COR-L47 (cell line): ENCODE data around the gene ADAM19.

Source experiments
- DNase-seq: peaks from one replicate; lab custom pipeline; 2025; lab: John Stamatoyannopoulos, UW

ADAM19 gene

GRCh38 chr5:157575381-157576020 lies at the start of gene ADAM19:
ADAM19 (minus strand) TSS chr5:157575775; CDS start chr5:157575696, 79 bp downstream.
- no peak for DNase-seq

- no peak for DNase-seq
These were observed 48.6 kb upstream of the ADAM19 start for GRCh38 chr5:157624144-157624543.

- DNase-seq: no peak
These were observed 45.2 kb upstream of the ADAM19 start for GRCh38 chr5:157620776-157621175.

- DNase-seq: no peak
These were observed 42.7 kb upstream of the ADAM19 start for GRCh38 chr5:157618191-157618765.

GRCh38 chr5:157616785-157617184 lies 41.2 kb upstream of the ADAM19 start:
- DNase-seq: no peak

GRCh38 chr5:157613385-157614245 lies 38.0 kb upstream of the ADAM19 start:
- DNase-seq: no peak

- no peak for DNase-seq
These were observed 37.0 kb upstream of the ADAM19 start for GRCh38 chr5:157612581-157612980.

- DNase-seq: no peak
These were observed 36.2 kb upstream of the ADAM19 start for GRCh38 chr5:157611571-157612476.

- DNase-seq: no peak
These were observed 35.4 kb upstream of the ADAM19 start for GRCh38 chr5:157610990-157611389.

GRCh38 chr5:157608972-157609565 lies 33.5 kb upstream of the ADAM19 start:
- no peak for DNase-seq

GRCh38 chr5:157607371-157608161 lies 32.0 kb upstream of the ADAM19 start:
- no peak for DNase-seq

- no peak for DNase-seq
These were observed 30.5 kb upstream of the ADAM19 start for GRCh38 chr5:157606046-157606445.

- no peak for DNase-seq
These were observed 28.0 kb upstream of the ADAM19 start for GRCh38 chr5:157603333-157604190.

GRCh38 chr5:157602505-157602904 lies 26.9 kb upstream of the ADAM19 start:
- DNase-seq: no peak

GRCh38 chr5:157600252-157600651 lies 24.7 kb upstream of the ADAM19 start:
- no peak for DNase-seq

GRCh38 chr5:157599565-157599964 lies 24.0 kb upstream of the ADAM19 start:
- DNase-seq: no peak

GRCh38 chr5:157598350-157598936 lies 22.9 kb upstream of the ADAM19 start:
- no peak for DNase-seq

- DNase-seq: no peak
These were observed 21.7 kb upstream of the ADAM19 start for GRCh38 chr5:157597277-157597676.

- no peak for DNase-seq
These were observed 20.9 kb upstream of the ADAM19 start for GRCh38 chr5:157596487-157596886.
